NT2/D1 (cell line): ENCODE measurements around the gene PSG7.
"Not testable (repeated sequence)": the region's sequence is repeated elsewhere in the genome, so short reads cannot be mapped to it uniquely, and the experiment has no call there.

Experiments
- YY1 ChIP-seq: IDR thresholded peaks from 2 replicates; pipeline ENCODE4 v1.6.1; 2011; ENCODE audit not compliant: insufficient read length, insufficient read depth
- ZNF274 ChIP-seq: IDR thresholded peaks from 2 replicates; pipeline ENCODE4 v1.6.1; 2011; ENCODE audit warnings: mild to moderate bottlenecking, low read depth, low read length

DNA sequence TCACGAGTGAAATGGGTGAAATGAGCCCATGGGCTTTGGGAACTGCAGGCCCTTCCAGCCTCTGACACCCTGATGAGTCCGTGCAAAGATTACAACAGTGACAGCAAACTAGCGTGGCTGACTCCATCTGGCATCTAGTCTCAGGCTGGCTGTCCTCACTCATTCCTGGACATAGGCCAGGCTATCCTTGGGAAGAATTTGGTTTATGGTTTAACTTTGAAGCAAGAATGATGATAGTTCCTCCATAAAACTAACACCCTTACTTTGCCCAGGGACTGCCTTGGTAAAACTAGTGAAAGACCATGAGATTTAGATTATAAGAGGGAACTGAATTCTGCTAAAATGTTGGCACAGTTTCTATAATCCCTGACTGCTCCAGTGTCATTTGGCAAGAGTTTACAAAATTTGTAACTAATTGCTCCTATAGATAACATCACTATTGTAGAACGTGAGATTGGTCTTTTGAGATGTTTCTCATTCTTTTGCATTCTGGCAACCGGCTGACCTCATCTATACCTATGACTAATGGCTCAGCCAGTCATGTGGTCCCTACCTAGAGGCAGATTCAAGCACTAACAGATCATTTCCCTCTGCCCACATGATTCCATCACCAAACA, 4.4 kb downstream of the PSG7 start:
- TF ChIP-seq ZNF274, YY1: not testable (repeated sequence)
